HFF-Myc (cell line): ENCODE results near the gene LIN28A.

Source experiments
- DNase-seq: peaks from one replicate; pipeline ENCODE4 v3.0.0-alpha.2; 2011; ENCODE audit warnings: low read depth; ENCODE audit errors: extremely low read depth
- H3K4me3 ChIP-seq: replicated peaks from 2 replicates; pipeline ENCODE4 v1.5.1; 2011; ENCODE audit warnings: low read depth, mild to moderate bottlenecking, control low read depth, low read length
- CTCF ChIP-seq: IDR thresholded peaks from 2 replicates; pipeline ENCODE4 v1.5.1; 2012; ENCODE audit warnings: mild to moderate bottlenecking, low read depth, low read length, control low read depth; ENCODE audit errors: missing control alignments

The LIN28A gene

GRCh38 chr1:26432793-26433192 lies 22.2 kb downstream of the LIN28A start:
- no peak for DNase-seq
- peak overlapping the region; percentile 77 for H3K4me3 ChIP-seq
- TF ChIP-seq CTCF = no peak

GRCh38 chr1:26434161-26434752 lies 23.6 kb downstream of the LIN28A start:
- DNase-seq = no peak

GRCh38 chr1:26438041-26438440 lies 27.4 kb downstream of the LIN28A start:
- TF ChIP-seq CTCF = no peak
- no peak overlapping the region for H3K4me3 ChIP-seq
- DNase-seq = no peak

More at GRCh38 chr1:26434161-26434752, 23.6 kb downstream of the LIN28A start:
- no peak for TF ChIP-seq CTCF
- H3K4me3 ChIP-seq = no peak overlapping the region

GRCh38 chr1:26440259-26440658 lies 29.6 kb downstream of the LIN28A start:
- TF ChIP-seq CTCF = no peak
- H3K4me3 ChIP-seq = no peak overlapping the region
- no peak for DNase-seq

- no peak for TF ChIP-seq CTCF
- H3K4me3 ChIP-seq = no peak overlapping the region
- DNase-seq = no peak
These were observed 39.3 kb downstream of the LIN28A start for GRCh38 chr1:26449868-26450267.

- no peak for TF ChIP-seq CTCF
- no peak for DNase-seq
- no peak overlapping the region for H3K4me3 ChIP-seq
These were observed 40.3 kb downstream of the LIN28A start for GRCh38 chr1:26450908-26451307.
